Ramos (cell line): Measurements from ENCODE around the gene OR6Y1.

ENCODE experiments used
- in situ Hi-C: fragments of 300-500 bp; cut with MboI; formaldehyde crosslinking; loops from one replicate; pipeline ENCODE4 v1.14.3; 2022; ENCODE audit warnings: low sequenced_read_pairs; ENCODE audit not compliant: unreplicated experiment

Gene OR6Y1

GRCh38 chr1:158509471-158510156 lies 44.6 kb downstream of the OR6Y1 start:
- in situ Hi-C loops: loop anchor here (10.0 kb wide), 1 partner anchor 565 kb away; the partner anchor contains the start of gene AIM2

- in situ Hi-C loops: loop anchor here (10.0 kb wide), 1 partner anchor 567 kb away; the partner anchor contains the start of gene AIM2
Measured at GRCh38 chr1:158507511-158507910, 46.7 kb downstream of the OR6Y1 start.

GRCh38 chr1:158506369-158506987 lies 47.7 kb downstream of the OR6Y1 start:
- in situ Hi-C loops: loop anchor here (10.0 kb wide), 1 partner anchor 568 kb away; the partner anchor contains the start of gene AIM2

GRCh38 chr1:158496374-158496773 lies 57.8 kb downstream of the OR6Y1 start:
- in situ Hi-C loops: no loop called here

- in situ Hi-C loops: no loop called here
Measured at GRCh38 chr1:158494796-158495195, 59.4 kb downstream of the OR6Y1 start.
